Fibroblast of upper back skin (primary cell): ENCODE data around the gene AFAP1L1.

Experiments
- DNase-seq: peaks from one replicate; pipeline ENCODE4 v3.0.0-alpha.2; 2013

Gene AFAP1L1

DNA sequence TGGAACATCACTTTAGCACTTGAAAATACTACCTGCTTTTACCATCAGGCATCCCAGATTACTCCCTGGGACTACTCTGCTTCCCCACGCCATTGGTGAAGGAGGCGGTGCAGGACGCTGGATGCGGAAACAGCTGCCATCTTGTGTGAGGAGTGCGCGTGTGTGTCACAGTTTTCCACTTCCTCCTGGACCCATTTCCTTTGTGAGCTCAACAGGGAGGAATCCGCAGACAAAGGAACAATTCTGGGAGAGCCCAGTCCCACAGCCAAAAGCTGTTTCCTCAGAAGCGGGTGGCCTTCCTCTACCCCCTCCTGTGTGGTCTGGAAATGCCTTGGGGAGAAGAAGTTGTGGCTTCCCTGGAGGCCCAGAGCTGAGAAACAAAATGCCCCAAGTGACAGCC is 16.8 kb downstream of the AFAP1L1 start:
- DNase-seq = no peak

DNA sequence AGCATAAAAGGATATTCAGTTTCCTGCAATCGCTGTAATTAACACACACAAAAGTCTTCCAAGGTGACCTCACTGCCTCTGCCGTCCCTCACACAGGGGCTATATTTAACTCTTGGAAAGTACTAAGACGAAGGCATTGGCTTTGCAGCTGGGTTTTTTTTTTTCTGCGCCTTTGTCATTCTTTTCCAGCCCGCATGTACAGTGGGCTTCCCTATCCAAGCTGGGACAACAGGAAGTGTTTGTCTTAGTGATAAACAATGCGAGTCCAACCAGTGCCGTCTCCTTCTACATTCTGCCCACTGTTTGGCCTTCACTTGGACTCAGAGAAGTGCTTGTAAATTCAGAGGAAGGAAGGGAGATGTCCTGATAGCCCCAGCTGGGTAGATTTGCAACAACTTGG is 17.6 kb downstream of the AFAP1L1 start:
- no peak for DNase-seq

DNA sequence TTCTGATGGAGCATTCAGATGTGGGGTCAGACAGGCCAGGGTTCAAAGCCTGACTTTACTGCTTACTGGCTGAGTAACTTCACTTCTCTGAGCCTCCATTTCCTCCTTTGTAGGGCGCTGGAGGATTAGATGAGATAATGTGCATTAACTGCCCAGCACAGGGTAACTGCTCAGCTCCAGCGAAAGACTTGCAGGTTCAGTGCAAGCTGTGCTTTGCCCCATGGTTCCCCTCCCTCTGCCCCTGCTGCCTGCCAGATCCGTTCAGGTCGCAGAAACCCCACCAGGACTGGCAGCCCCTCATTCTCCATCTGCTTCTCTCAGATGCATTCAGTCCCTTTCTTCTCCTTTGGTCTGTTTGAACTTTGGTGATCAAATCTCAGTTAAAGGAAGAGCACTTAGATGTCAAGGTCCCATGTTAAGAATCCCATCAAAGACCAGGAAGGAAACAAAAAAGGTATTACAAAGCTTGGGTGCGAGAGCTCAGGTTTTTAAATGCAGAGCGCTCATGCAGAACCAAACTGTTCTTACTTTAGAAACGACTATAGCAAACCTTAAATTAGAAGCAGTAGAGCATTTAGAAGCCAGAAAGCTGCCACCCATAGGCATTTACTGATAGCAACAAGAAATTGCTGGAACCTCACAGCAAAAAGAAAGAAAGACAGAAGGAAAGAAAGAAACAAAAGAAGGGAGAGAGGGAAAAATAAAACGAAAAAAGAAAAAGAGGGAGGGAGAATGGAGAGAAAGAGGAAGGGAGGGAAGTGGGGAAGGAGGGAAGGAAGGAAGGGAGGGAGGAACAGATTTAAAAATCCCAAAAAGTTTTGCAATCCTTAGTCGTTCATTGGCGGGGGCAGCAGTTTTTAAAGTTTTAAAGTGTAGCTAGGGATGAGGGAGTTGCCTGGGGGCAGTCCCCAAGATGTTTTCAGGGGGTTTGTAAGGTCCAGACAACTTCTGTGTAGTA is 23.5 kb downstream of the AFAP1L1 start:
- no peak for DNase-seq

DNA sequence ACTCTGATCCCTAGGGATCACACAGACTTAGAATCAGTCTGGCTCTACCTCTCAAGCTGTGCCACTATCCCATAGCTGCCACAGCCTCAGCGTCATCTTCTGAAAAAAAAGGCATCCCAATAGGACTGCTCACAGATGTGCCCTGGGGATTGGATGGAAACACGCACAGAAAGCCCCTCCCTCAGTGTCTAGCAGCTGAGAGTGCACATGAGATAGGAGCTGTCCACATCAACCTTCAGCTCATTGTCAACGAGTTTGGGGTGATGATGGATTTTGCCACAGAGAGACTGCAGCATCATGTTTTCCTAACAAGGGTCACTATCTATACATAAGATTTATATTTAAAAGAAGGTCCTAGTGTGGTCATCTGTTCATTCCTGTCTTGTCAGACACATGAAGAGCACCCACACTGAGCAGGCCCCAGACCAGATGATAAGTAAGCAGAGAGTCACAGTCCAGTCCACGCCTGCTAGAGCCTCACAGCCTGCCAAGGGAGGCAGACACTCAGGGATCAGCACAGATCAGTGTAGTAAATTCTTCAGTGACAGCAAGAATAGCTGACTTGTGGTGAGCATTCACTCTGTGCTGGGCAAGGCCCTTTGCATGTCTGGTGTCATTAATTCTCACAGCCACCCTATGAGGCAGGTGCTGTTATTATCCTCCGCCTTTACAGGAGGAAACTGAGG is 25.8 kb downstream of the AFAP1L1 start:
- no peak for DNase-seq

- no peak for DNase-seq
Measured at GRCh38 chr5:149298163-149298562, 26.5 kb downstream of the AFAP1L1 start.

DNA sequence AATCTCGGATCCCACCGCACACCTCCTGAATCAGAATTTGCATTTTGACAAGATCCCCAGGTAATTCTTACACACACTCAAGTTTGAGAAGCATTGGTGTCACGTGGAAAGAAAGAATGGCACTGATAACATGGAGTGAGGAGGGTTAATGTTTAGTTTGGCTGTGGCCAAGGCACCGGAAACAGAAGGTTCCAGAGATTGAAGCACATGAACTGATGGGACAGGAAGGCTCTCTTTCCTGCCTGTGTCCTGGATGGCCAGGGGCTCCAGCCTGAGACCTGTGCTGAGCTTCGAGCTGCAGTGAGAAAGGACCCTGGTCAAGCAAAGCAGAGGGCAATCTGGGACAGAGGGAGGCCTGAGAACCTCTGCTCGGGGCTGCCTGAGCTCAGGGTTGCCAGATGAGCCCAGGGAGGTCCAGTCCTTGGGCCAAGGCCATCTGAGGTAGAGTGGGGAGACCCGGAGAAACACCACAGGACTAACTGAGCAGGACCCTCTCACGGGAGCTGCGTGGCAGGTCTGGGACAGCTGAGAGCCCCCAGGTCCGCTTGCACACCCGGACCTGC is 27.3 kb downstream of the AFAP1L1 start:
- DNase-seq = no peak

GRCh38 chr5:149299451-149300054 is 27.9 kb downstream of the AFAP1L1 start:
- DNase-seq = no peak

DNA sequence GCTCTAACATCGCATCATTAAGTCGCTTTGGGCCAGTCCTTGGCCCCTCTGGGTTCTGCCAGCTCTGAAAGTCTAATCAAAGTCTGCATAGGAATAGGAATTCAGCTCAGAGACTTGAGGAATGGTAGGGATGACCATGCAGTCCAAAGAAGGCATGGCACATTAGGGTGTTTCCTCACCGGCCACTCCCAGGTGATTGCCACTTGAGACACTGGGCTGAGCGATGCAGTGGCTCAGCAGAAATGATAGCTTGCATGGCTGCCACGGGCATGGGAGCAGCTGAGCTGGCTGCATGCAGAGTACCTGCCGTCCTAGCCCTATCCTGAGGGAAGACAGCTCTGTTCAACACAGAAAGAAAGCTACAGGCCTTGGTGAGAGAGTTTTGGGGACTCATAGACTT is 28.8 kb downstream of the AFAP1L1 start:
- no peak for DNase-seq

- DNase-seq = no peak
Measured at GRCh38 chr5:149301049-149301743, 29.5 kb downstream of the AFAP1L1 start.

GRCh38 chr5:149301744-149302380 is 30.2 kb downstream of the AFAP1L1 start:
- peak; percentile 66 for DNase-seq

GRCh38 chr5:149302641-149303040 is 31.0 kb downstream of the AFAP1L1 start:
- no peak for DNase-seq

DNA sequence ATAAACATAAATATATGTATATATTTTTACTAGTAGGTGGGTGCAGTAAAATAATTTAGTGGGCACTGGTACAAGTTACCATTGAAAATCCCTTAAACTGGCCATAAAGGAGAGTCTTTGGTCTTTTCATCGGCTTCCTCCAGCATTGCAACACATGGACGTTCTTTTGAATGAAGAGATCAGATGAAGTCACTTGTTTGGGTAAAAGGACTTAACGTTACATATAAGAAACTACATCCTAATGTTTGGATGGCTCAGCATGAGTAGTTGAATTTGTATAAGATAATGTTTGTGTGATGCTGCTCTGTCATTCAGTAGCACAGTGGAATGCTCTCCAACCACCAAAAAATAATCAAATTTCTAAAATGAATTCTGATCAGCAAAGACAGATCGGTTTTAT is 31.6 kb downstream of the AFAP1L1 start:
- no peak for DNase-seq

DNA sequence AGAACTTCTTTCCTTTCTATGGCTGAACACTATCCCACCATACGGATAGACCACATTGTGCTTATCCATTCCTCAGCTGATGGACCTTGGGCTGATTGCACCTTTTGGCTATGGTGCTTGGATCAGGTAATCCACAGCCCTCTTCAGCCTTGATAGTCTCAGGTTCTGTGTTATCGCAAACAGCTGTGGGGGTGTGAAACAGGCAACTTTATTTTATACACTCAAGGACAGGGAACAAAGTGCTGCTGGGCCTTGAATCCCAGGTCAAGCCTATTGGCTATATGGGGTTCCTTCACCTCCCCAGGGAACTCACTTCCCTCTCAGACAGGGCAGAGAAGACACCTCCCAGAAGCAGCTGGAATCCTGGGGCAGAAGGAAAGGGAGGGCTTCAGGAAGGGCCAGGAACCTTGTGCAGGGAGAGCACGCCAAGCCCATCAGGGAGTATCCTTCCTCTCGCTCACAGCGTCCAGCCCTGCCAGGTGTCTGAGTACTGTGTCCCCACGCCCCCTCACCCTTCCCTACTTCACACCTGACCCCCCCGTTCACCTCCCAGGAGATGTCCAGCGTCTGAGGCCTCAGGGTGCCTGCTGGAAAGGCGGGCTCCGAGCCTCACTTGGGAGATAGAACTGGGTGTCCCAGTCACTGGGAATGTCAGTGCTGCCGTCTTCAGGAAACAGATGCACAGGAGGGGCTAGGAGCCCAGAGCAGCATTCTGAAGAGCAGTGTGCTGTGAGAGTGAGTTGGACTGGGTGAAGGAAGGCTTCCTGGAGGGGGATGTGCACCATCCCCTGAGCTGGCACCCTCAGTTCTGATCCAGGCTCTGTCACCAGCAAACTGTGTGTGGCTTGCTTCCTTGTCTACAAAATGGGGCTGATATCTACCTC is 32.8 kb downstream of the AFAP1L1 start:
- DNase-seq = no peak

- DNase-seq = no peak
Measured at GRCh38 chr5:149309354-149309753, 37.7 kb downstream of the AFAP1L1 start.

- DNase-seq = no peak
Measured at GRCh38 chr5:149310488-149310887, 38.8 kb downstream of the AFAP1L1 start.

- peak; percentile 79 for DNase-seq
Measured at GRCh38 chr5:149310947-149311658, 39.4 kb downstream of the AFAP1L1 start.

GRCh38 chr5:149313151-149313841 is 41.6 kb downstream of the AFAP1L1 start:
- no peak for DNase-seq

- no peak for DNase-seq
Measured at GRCh38 chr5:149314571-149315111, 43.0 kb downstream of the AFAP1L1 start.

- no peak for DNase-seq
Measured at GRCh38 chr5:149315753-149316152, 44.1 kb downstream of the AFAP1L1 start.
